SHP77 treated with DMSO at 0.1 percent for 48 hours (cell line): ENCODE measurements around the gene MYCBP.
"Not testable (repeated sequence)": the region's sequence is repeated elsewhere in the genome, so short reads cannot be mapped to it uniquely, and the experiment has no call there.

Experiments
- DNase-seq: peaks from one replicate; lab custom pipeline; 2025; lab: John Stamatoyannopoulos, UW

The MYCBP gene

GRCh38 chr1:38867208-38867607, 5.9 kb downstream of the MYCBP start:
- DNase-seq = no peak

GRCh38 chr1:38865112-38865715, 7.9 kb downstream of the MYCBP start:
- DNase-seq = no peak

GRCh38 chr1:38860454-38860795, 12.7 kb downstream of the MYCBP start:
- no peak for DNase-seq

GRCh38 chr1:38859561-38860453, 13.3 kb downstream of the MYCBP start, which contains the start of gene RRAGC:
Gene RRAGC (minus strand): TSS chr1:38859772. CDS start chr1:38859646, 126 bp downstream.
- DNase-seq = peak; percentile 78

DNA sequence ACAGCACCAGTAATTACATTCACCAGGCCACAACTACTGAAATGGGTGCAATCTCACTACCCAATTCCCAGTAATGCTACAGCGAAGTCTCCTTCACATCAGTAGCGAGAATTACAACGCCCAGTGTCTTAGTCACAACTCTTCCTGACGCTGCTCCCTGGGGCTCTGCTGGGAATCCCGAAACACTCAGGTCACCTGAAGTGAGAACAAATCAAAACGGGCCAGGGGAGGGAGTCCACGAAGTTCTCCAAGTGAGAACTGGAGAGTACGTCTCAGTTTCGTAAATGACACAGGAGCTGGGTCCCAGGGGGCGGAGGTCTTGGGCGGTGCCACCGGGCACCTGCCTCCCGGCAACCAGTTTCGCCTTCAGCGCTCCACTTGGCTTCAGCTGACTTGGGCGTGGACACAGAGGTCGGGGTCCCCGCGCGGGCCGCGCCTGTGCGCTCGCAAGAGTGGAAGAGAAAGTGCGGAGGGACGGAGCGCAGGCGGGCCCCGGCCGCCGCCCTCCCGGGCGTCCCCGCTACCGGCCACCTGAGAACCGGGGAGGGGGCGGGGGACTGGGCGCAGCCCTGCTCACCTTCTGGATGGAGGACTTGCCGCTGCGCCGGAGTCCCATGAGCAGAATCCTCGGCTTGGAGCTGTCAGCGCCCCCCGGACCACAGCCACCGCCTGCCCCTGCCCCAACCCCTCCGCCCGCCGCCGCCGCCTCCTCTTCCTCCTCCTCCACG, 14.2 kb downstream of the MYCBP start:
- no peak for DNase-seq

DNA sequence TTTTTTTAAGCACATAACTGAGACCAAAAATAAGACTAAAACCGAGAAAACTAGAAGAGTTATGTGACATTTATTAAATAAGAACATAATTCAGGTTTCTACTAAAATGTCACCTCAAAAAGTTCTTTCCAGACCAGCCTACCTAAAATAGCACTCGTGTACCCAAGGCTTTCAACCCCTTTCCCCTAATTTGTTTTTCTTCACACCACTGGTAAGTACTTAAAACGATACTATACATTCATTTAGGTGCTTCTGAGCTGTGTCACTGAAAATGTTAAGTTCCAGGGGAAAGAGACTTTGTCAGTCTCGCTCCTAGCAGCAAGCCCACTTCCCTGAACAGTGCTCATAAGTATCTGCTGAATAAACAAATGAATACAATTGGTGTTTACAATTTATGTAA, 20.4 kb downstream of the MYCBP start:
- no peak for DNase-seq

- no peak for DNase-seq
Observed at GRCh38 chr1:38848071-38848470, 25.1 kb downstream of the MYCBP start.

- DNase-seq = no peak
Observed at GRCh38 chr1:38846210-38846609, 26.9 kb downstream of the MYCBP start.

GRCh38 chr1:38845088-38845487, 28.1 kb downstream of the MYCBP start:
- DNase-seq = not testable (repeated sequence)

DNA sequence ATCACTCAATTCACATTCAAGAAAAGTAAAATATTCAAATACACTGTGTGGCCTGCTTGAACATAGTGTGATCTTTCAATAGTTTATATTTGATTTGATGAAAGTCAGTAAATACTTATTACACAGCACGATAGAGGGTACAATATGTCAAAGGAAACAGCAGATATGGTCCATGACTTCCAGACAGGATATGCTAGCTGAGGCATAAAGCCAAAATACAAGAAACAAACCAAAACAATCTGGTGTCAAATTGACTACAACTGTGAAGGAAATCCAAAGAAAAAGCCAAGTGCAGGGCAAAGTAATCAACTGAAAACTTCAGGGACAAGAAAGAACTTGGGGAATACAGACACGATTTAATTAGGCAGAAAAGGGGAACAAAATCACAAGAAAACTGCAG, 32.9 kb downstream of the MYCBP start:
- no peak for DNase-seq

- no peak for DNase-seq
Observed at GRCh38 chr1:38839363-38839762, 33.8 kb downstream of the MYCBP start.

- not testable (repeated sequence) for DNase-seq
Observed at GRCh38 chr1:38836316-38836715, 36.8 kb downstream of the MYCBP start.

DNA sequence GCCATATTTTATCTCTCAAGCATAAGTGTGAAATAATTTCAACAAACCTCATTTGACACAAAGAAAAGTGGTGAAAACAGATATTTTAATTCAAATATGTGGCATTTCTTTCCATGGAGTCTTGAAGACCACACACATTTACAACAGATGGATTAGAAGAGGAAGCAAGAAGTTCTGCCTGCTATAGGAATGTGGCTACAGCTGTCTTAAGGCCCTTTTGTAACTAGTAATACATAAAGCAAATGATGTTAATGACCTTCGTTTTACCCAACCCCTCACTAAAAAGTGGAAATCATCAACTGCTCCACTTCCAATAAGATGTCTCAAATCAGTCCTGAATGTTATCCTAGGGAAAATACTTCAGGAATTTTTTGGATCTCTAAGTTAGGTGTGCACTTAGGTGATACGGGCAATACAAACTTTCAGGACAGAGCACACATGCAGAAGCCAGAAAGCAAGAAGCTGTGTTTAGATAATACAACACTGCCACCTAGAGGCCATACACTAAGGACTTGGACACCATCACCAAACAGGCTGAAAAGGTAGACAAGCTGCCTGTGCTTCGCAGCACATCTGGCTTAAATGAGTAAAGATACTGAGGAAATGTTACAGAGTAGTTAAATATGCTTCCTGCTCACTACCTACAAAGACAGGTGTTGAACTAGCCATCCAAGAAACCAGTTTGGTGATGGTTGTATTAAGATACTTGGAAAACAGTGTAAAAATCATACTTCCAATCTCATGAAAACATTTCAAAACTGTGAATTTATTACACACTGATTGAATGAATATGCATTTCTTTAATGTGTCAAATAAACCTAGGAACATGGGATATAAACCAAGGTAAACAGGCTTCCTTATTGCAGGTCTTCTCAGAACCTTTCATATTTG, 38.0 kb downstream of the MYCBP start:
- peak; percentile 60 for DNase-seq

GRCh38 chr1:38834221-38834782, 38.8 kb downstream of the MYCBP start:
- no peak for DNase-seq

GRCh38 chr1:38833146-38833545, 40.0 kb downstream of the MYCBP start:
- DNase-seq = no peak

GRCh38 chr1:38832370-38832734, 40.8 kb downstream of the MYCBP start:
- DNase-seq = no peak

DNA sequence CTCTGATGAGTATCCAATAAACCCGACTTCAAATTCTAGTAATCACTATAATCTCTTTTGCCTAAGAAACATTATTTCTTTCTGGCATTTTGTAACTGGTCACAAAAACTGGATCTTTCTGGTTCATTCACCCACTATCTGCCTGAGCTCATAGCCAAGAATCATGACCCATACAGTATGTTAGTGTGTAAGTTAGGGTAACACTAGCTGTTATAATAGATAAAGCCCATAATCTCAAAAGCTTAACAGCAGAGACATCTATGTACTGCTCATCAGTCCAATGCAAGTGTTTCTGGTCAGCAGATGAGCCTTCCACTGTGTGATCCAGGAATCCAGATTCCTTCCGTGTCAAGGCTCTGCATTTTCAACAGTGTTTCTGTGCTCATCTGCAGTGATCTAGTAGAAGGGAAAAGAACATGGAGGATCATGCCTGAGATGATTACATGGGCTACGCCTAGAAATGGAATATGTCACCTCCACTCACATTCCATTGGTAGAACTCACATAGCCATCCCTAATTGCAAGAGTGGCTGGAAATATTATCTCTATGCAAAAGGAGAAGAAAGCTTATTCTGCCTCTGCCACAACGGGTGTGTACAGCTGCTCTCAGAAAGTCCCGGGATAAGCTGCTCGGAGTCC, 41.3 kb downstream of the MYCBP start:
- DNase-seq = no peak

GRCh38 chr1:38829368-38829767, 43.8 kb downstream of the MYCBP start:
- DNase-seq = no peak

DNA sequence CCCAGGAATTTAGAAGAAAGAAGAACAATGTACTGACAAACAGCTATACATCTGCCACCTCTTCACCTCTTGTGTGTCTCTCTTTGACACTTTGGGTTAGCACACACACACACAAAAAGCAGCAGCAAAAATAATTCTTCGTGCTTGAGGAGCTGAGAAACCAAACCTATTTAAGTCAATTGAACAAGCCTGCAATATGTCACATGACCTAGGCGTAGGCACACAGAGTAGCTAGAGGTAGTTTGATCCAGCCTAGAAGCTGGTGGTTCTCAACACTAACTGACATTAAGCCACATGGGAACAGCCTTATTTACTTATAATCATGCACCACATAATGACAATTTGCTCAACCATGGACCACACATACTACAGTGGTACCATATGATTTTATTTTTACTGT, 45.8 kb downstream of the MYCBP start:
- no peak for DNase-seq

- no peak for DNase-seq
Observed at GRCh38 chr1:38826886-38827285, 46.3 kb downstream of the MYCBP start.

- DNase-seq = no peak
Observed at GRCh38 chr1:38826262-38826661, 46.9 kb downstream of the MYCBP start.
